ENCODE data around the gene ZNF579. TPM values are rescaled to one million over a fixed set of nuclear protein-coding genes. Genes with fewer than 3 reads are reported as not detected.

Gene ZNF579
- total and polyA plus RNA-seq, 2 of the 13 experiments (the other 11 are each of a cell fraction or from before 2014, with no cell fraction given) = 2.1 to 2.9 TPM

GRCh38 chr19:55580628-55581144, at the start of gene ZNF579 (continued):
- TF ChIP-seq HNF4G (IDR thresholded peaks at IDR 0.05; ENCODE audit: borderline replicate concordance, low read depth, low read length) (no peak), HNF4G (CRISPR knock-in tag; IDR thresholded peaks at IDR 0.05; ENCODE audit: borderline replicate concordance, low read depth) (no peak), ZNF256 (CRISPR knock-in tag; conservative IDR thresholded peaks at IDR 0.05) (no peak), ZNF800 (CRISPR knock-in tag; IDR thresholded peaks at IDR 0.05) (no peak), ZNF775 (CRISPR knock-in tag; IDR thresholded peaks at IDR 0.05; ENCODE audit: borderline replicate concordance) (no peak), KMT2A (CRISPR knock-in tag; IDR thresholded peaks at IDR 0.05) (0 out of 2 replicates have a peak, but pooled peaks have one; percentile 41), KDM5A (IDR thresholded peaks at IDR 0.05; ENCODE audit: borderline replicate concordance, low read length) (peak; percentile 78; the same call in 1 of the 2 replicates), ZNF652 (CRISPR knock-in tag; IDR thresholded peaks at IDR 0.05; ENCODE audit: borderline replicate concordance, low read depth) (no peak), ZSCAN5A (CRISPR knock-in tag; IDR thresholded peaks at IDR 0.05; ENCODE audit: borderline replicate concordance) (no peak), FLYWCH1 (CRISPR knock-in tag; IDR thresholded peaks at IDR 0.05) (no peak), RBFOX2 (IDR thresholded peaks at IDR 0.05; ENCODE audit: low read depth, low read length) (peak; percentile 61), HNF1A (IDR thresholded peaks at IDR 0.05; ENCODE audit: low read depth) (no peak), HNF1A (CRISPR knock-in tag; IDR thresholded peaks at IDR 0.05; ENCODE audit: borderline replicate concordance) (peak; percentile 49; the same call in 1 of the 2 replicates), ARNT (IDR thresholded peaks at IDR 0.05) (no peak), CHD2 (IDR thresholded peaks at IDR 0.05; ENCODE audit: low read depth, low read length) (no peak), ISX (CRISPR knock-in tag; conservative IDR thresholded peaks at IDR 0.05) (no peak), ZSCAN25 (CRISPR knock-in tag; IDR thresholded peaks at IDR 0.05) (no peak), SAP130 (CRISPR knock-in tag; IDR thresholded peaks at IDR 0.05; ENCODE audit: low read depth) (peak; percentile 73), ZNF280D (CRISPR knock-in tag; IDR thresholded peaks at IDR 0.05) (no peak; the same call in 1 of the 2 replicates), MIER2 (CRISPR knock-in tag; IDR thresholded peaks at IDR 0.05) (peak; percentile 84), ASH2L (IDR thresholded peaks at IDR 0.05; ENCODE audit: insufficient read length, low read depth, low read length) (peak; percentile 62)
